K562 (cell line): ENCODE data around the gene DIPK1B. TPM values are rescaled to one million over a fixed set of nuclear protein-coding genes. Genes with fewer than 3 reads are reported as not detected.

Experiments used
- polyA plus RNA-seq, 8 experiments: library from polyadenylated mRNA; depleted of rRNA in 4 of 8; stranded (reverse) in 5 of 8; unstranded in 3 of 8; fragments of >200 nt; fragmentation: Nextera tagmentation in 2 of 8; fragmentation: Illumina TruSeq in 1 of 8; extraction: Ambion mirVana in 2 of 8; extraction: Trizol in 1 of 8; gene quantifications; 2 replicates each; pipeline versions ENCODE4 v1.2.1 to v1.2.3, GENCODE V29; 2011 to 2014; ENCODE audit warnings: inconsistent platforms in 1 of 8, missing spikeins in 1 of 8
- total RNA-seq, 7 experiments: library from RNA; depleted of rRNA in 6 of 7; stranded (reverse); fragments of >200 nt in 6 of 7; fragmentation: Illumina TruSeq in 2 of 7; extraction: Trizol in 2 of 7; gene quantifications; 2 replicates each; pipeline versions ENCODE4 v1.2.1 to v1.2.3, GENCODE V29; 2011 to 2021; ENCODE audit warnings: low replicate concordance in 1 of 7
- TF ChIP-seq, protein P1 (sequence below): fragments of 200-600 bp; sonication (generic); IDR thresholded peaks from one replicate; pipeline ENCODE4 v1.6.1; 2012; ENCODE audit warnings: mild to moderate bottlenecking, low read depth, low read length, inconsistent platforms

The DIPK1B gene
- total and polyA plus RNA-seq, 9 of the 15 experiments (the other 6 are each of a cell fraction or from before 2014, with no cell fraction given): 0.08 to 22.3 (median 5.9) TPM

DNA sequence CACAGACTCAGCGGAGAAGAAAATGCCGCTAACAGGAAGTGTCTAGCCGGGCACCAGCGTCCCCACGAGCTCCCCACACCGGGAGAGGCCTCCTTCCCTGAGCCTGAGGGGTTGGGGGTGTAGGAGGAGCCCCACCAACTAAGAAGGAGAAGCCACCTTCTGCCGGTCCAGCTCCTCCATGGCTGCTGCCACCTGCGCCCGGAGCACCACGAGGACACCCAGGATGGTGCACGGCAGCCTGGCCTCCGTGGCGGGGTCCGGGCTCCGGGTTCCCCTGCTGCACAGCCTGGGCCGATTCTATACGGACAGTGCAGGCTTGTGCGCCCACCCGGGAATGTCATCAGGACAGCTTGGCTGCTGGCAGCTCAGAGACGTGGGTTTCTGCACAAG is 45.4 kb downstream of the DIPK1B start (continued):
- TF ChIP-seq, protein P1, sequence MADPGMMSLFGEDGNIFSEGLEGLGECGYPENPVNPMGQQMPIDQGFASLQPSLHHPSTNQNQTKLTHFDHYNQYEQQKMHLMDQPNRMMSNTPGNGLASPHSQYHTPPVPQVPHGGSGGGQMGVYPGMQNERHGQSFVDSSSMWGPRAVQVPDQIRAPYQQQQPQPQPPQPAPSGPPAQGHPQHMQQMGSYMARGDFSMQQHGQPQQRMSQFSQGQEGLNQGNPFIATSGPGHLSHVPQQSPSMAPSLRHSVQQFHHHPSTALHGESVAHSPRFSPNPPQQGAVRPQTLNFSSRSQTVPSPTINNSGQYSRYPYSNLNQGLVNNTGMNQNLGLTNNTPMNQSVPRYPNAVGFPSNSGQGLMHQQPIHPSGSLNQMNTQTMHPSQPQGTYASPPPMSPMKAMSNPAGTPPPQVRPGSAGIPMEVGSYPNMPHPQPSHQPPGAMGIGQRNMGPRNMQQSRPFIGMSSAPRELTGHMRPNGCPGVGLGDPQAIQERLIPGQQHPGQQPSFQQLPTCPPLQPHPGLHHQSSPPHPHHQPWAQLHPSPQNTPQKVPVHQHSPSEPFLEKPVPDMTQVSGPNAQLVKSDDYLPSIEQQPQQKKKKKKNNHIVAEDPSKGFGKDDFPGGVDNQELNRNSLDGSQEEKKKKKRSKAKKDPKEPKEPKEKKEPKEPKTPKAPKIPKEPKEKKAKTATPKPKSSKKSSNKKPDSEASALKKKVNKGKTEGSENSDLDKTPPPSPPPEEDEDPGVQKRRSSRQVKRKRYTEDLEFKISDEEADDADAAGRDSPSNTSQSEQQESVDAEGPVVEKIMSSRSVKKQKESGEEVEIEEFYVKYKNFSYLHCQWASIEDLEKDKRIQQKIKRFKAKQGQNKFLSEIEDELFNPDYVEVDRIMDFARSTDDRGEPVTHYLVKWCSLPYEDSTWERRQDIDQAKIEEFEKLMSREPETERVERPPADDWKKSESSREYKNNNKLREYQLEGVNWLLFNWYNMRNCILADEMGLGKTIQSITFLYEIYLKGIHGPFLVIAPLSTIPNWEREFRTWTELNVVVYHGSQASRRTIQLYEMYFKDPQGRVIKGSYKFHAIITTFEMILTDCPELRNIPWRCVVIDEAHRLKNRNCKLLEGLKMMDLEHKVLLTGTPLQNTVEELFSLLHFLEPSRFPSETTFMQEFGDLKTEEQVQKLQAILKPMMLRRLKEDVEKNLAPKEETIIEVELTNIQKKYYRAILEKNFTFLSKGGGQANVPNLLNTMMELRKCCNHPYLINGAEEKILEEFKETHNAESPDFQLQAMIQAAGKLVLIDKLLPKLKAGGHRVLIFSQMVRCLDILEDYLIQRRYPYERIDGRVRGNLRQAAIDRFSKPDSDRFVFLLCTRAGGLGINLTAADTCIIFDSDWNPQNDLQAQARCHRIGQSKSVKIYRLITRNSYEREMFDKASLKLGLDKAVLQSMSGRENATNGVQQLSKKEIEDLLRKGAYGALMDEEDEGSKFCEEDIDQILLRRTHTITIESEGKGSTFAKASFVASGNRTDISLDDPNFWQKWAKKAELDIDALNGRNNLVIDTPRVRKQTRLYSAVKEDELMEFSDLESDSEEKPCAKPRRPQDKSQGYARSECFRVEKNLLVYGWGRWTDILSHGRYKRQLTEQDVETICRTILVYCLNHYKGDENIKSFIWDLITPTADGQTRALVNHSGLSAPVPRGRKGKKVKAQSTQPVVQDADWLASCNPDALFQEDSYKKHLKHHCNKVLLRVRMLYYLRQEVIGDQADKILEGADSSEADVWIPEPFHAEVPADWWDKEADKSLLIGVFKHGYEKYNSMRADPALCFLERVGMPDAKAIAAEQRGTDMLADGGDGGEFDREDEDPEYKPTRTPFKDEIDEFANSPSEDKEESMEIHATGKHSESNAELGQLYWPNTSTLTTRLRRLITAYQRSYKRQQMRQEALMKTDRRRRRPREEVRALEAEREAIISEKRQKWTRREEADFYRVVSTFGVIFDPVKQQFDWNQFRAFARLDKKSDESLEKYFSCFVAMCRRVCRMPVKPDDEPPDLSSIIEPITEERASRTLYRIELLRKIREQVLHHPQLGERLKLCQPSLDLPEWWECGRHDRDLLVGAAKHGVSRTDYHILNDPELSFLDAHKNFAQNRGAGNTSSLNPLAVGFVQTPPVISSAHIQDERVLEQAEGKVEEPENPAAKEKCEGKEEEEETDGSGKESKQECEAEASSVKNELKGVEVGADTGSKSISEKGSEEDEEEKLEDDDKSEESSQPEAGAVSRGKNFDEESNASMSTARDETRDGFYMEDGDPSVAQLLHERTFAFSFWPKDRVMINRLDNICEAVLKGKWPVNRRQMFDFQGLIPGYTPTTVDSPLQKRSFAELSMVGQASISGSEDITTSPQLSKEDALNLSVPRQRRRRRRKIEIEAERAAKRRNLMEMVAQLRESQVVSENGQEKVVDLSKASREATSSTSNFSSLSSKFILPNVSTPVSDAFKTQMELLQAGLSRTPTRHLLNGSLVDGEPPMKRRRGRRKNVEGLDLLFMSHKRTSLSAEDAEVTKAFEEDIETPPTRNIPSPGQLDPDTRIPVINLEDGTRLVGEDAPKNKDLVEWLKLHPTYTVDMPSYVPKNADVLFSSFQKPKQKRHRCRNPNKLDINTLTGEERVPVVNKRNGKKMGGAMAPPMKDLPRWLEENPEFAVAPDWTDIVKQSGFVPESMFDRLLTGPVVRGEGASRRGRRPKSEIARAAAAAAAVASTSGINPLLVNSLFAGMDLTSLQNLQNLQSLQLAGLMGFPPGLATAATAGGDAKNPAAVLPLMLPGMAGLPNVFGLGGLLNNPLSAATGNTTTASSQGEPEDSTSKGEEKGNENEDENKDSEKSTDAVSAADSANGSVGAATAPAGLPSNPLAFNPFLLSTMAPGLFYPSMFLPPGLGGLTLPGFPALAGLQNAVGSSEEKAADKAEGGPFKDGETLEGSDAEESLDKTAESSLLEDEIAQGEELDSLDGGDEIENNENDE: no peak
